Fibroblast of skin of abdomen (primary cell): ENCODE measurements around the gene MRPL42.
"Not testable (repeated sequence)": the region's sequence is repeated elsewhere in the genome, so short reads cannot be mapped to it uniquely, and the experiment has no call there.

ENCODE experiments used
- DNase-seq: peaks from one replicate; pipeline ENCODE4 v3.0.0-alpha.2; 2013

Gene MRPL42

GRCh38 chr12:93447555-93448290, 19.6 kb upstream of the MRPL42 start:
- no peak for DNase-seq

DNA sequence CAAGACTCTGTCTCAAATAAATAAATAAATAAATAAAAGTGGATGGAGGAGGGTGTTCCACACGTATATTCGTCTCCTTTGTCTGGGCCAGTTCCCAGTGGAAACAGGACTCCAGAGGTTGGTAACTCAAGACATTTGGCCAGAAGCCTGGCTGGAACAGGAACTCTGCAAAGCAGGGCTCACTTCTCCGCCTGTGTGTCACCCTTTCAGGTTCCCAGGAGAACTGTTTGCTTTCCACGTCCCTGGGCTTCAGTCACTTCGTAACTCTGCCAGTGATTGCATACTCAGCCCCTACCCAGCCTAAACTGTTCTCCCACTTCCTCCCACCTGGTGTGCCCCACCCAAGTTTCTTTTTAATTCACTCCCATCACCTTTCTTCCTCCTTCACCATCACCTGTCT, 18.5 kb upstream of the MRPL42 start:
- DNase-seq, result no peak

DNA sequence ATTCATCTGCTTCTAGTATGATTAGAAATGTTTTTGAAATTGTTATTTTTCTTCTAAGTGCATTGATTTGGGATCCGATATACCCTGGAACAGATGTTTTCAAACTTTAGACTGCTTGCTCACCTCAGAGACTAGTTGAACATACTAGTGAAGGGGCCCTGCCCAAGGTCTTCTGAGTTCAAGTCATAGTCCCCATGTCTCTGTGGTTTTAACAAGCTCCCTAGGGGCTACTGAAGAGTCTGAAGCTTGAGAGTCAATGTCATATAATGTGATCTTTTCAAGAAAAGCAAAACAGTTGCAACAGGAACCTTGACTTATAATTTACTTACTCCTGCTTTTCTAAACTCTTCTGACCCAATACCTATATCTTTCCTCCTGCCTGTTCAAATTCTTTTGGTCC, 18.0 kb upstream of the MRPL42 start:
- DNase-seq, result no peak

GRCh38 chr12:93451423-93452158, 15.7 kb upstream of the MRPL42 start:
- no peak for DNase-seq

- peak; percentile 51 for DNase-seq
Observed at GRCh38 chr12:93453633-93454032, 13.7 kb upstream of the MRPL42 start.

GRCh38 chr12:93456077-93456476, 11.2 kb upstream of the MRPL42 start:
- no peak for DNase-seq

- no peak for DNase-seq
Observed at GRCh38 chr12:93459097-93459496, 8.2 kb upstream of the MRPL42 start.

DNA sequence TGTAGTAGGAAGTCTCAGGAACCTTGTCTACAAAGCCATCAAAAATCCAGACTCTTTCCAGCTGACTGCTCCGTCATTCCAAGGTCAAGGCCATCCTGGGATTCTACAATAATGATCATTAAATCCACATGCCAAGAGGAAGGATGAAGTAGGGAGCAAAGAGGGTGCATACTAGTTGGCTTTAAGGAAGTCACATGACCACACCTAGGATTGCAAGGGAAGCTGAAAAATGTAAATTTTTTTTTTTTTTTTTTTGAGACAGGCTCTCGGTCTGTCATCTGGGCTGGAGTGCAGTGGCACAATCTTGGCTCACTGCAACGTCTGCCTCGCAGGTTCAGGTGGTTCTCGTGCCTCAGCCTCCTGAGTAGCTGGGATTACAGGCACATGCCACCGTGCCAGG, 7.3 kb upstream of the MRPL42 start:
- no peak for DNase-seq

DNA sequence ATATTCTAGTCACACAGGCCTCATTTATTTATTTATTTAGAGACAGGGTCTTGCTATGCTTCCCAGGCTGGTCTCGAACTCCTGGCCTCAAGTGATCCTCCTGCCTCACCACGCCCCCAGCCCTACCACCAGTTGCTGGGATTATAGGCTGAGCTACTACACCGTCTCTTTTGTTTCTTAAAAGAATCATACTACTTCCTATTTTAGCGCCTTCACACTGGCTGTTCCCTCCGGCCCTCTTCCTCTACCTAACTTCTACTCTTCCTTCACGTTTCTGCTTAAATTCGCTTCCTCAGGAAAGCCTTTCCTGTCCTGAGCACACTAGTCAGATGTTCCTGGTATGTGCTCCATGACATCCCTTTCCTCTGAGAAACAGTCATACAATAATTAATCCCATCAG, 6.4 kb upstream of the MRPL42 start:
- peak; percentile 8 for DNase-seq

GRCh38 chr12:93461503-93461902, 5.8 kb upstream of the MRPL42 start:
- peak; percentile 8 for DNase-seq

GRCh38 chr12:93465841-93466240, 1.5 kb upstream of the MRPL42 start:
- no peak for DNase-seq

DNA sequence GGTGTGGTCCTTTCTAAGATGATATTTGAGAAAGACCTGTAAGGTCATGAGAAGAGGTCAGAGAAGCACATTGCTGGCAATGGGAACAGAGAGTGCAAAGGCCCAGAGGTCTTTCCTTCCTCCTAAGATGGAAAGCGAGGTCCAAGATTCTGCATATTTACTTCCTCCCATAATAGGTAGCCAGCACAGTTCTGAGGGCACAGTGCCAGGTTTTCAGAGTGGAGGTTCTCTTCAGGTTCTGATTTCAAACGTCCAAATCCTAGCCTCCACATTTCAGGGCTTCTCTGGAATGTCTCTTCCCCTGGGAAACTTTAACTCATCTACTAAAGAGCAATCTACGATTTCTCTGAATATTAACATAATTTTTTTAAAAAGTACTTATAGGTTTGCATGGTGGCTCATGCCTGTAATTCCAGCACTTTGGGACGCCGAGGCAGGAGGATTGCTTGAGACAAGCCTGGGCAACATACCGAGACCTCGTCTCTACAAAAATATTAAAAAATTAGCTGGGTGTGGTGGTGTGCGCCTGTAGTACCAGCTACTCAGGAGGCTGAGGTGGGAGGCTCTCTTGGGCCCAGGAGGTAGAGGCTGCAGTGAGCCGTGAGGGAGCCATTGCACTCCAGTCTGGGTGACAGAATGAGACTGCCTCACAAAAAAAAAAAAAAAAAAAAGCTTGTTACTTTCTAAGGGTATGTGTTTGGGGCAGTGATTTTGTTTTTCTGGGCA, 526 bp upstream of the MRPL42 start:
- DNase-seq, result no peak

GRCh38 chr12:93468008-93468371, 676 bp downstream of the MRPL42 start:
- DNase-seq, result no peak

GRCh38 chr12:93469386-93469785, 2.1 kb downstream of the MRPL42 start:
- DNase-seq, result no peak

- no peak for DNase-seq
Observed at GRCh38 chr12:93476555-93476954, 9.2 kb downstream of the MRPL42 start.

DNA sequence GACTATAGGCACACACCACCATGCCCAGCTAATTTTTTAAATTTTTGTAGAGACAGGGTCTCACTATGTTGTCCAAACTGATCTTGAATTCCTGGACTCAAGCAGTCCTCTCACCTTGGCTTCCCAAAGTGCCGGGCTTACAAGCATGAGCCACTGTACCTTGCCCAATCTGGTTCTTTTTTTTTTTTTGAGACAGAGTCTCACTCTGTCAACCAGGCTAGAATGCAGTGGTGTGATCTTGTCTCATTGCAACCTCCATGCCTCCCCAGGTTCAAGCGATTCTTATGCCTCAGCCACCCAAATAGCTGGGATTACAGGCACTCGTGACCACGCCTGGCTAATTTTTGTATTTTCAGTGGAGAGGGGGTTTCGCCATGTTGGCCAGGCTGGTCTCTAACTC, 15.4 kb downstream of the MRPL42 start:
- no peak for DNase-seq

DNA sequence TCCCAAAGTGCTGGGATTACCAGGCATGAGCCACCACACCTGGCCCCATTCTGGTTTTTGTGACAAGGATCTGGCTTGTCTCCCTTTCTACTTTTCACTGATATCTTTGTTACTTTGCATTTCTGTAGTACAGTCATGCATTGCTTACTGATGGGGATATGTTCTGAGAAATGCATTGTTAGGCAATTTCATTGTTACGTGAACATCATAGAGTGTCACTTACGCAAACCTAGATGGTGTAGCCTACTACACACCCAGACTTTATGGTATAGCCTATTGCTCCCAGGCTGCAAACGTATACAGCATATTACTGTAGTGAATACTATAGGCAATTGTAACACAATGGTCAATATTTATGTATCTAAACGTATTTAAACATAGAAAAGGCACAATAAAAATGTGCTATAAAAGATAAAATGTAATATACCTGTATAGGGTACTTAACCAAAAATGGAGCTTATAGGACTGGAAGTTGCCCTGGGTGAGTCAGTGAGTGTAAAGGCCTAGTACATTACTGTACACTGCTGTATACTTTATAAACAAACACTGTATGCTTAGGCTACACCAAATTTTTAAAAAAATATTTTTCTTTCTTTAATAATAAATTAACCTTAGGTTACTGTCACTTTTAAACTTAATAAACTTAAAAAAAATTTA, 16.0 kb downstream of the MRPL42 start:
- no peak for DNase-seq

DNA sequence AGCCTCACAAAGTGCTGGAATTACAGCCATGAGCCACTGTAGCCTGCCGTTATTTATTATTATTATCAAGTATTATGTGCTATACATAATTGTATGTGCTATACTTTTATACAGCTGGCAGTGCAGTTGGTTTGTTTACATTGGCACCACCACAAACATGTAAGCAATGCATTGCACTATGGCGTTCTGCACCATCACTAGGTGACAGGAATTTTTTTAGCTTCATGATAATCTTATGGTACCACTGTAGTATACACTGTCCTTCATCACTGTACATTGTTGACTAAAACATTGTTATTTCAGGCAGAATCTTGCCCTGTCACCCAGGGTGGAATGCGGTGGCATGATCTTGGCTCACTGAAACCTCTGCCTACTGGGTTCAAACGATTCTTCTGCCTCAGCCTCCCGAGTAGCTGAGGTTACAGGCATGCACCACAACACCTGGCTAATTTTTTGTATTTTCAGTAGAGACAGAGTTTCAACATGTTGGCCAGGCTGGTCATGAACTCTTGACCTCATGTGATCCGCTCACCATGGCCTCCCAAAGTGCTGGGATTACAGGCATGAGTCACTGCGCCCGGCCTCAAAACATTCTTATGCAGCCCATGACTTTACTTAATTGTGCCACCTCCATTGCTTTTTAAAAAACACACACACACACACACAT, 17.1 kb downstream of the MRPL42 start:
- peak; percentile 12 for DNase-seq

DNA sequence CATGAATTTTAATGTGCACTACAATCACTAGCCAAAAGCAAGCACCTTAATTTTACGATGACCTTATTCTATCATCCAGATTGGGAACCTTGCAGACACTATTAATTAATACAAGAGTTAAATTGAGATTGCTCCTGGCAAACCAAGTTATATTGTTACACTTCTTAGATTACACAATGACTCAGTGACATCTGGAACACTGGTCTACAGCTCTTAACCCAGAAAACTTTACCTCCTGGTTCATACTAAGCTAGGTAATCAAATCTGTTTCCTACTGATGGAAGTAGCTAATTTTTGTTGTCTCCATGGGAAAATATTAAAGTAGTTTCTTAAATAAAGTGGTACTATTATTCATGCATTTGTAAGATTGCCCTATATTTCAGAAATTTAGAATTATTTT, 25.5 kb downstream of the MRPL42 start:
- not testable (repeated sequence) for DNase-seq

DNA sequence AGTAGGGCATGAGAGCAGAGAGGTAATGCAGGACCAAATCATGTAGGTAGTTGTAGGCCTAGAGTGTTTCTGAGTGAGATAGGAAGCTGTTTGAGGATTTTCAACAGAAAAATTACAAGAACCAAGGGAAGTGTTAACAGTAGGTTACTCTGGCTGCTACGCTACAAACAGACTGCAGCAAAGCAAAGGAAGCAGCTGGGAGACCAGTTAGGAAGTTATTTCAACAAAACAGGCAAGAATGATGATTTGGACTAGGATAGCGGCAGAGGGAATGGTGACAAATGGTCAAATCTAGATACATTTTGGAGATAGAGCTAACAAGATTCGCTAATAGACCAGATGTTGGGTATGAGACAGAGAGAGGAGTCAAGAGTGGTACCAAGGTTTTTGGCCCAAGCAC, 26.8 kb downstream of the MRPL42 start:
- no peak for DNase-seq

DNA sequence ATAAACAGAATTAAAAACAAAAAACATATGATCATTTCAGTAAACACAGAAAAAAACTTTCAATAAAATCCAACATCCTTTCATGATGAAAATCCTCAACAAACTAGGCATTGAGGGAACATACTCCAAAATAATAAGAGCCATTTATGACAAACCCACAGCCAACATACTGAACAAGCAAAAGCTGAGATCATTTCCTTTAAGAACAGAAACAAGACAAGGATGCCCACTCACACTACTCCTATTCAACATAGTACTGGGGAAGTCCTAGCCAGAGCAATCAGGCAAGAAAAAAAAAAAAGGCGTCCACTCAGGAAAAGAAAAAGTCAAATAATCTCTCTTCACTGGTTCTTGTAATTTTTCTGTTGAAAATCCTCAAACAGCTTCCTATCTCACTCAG, 30.1 kb downstream of the MRPL42 start:
- no peak for DNase-seq

GRCh38 chr12:93498813-93499212, 31.5 kb downstream of the MRPL42 start:
- not testable (repeated sequence) for DNase-seq

DNA sequence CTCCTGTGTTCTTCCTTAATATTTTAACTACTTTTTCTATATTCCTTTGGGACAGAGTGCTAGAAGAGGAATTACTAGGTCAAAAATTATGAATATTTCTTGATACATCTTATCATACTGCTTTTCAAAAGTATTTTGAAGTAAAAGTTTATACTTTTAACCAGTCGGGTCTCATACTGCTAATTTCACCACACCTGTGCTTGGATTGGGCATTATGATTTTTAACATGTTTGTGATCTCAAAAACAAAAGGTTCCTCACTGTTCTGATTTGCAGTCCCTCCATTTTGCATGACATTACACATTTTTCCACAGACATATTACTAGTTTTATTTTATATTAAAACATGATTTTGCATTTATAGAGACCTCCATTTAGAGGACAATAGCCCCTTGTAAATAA, 32.9 kb downstream of the MRPL42 start:
- no peak for DNase-seq
